Activated CD4-positive, alpha-beta T cell treated with anti-CD3 and anti-CD28 coated beads, Interleukin-2, amount 50 U/mL, for 16 hours (primary cell): ENCODE measurements around the gene TULP4.
"Not testable (repeated sequence)": the region's sequence is repeated elsewhere in the genome, so short reads cannot be mapped to it uniquely, and the experiment has no call there.

Experiments used
- DNase-seq: peaks from one replicate; pipeline ENCODE4 v3.0.0-alpha.2; 2020

The TULP4 gene

DNA sequence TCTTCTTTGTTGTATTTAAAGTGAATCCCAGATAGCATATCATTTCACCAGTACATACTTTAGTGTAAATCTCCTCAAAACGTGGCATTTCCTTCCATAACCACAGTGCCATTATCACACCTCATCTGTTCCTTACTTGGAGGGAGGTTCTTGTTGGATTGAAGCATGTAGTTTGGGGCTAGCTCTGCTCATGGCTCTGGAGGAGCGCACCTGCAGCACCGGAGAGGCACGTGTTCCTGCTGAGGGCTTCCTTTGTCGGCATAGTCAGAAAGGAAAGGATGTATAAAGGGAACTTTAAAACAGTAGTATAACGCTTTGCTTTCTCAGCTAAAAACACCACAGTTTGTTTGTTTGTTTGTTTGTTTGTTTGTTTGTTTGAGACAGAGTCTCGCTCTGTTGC lies 126.0 kb downstream of the TULP4 start:
- DNase-seq = no peak

DNA sequence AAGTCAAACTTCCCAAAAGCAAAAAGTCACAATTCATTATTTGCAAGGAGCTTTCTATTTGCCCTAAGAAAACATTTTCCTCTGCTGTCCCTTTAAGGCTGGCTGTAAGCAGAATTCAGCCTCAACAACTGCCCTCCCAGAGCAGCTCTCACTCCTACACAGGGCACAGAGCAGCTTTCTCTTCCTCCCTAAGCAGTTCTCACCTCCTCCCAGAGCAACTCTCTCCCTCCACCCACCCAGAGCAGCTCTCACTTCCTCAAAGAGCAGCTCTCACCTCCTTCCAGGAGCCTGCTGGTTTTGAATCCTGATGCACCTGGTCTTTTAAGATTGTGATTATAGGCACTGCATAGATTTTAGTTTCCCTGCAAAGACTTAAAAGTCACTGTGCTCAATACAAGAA lies 127.0 kb downstream of the TULP4 start:
- DNase-seq = no peak

DNA sequence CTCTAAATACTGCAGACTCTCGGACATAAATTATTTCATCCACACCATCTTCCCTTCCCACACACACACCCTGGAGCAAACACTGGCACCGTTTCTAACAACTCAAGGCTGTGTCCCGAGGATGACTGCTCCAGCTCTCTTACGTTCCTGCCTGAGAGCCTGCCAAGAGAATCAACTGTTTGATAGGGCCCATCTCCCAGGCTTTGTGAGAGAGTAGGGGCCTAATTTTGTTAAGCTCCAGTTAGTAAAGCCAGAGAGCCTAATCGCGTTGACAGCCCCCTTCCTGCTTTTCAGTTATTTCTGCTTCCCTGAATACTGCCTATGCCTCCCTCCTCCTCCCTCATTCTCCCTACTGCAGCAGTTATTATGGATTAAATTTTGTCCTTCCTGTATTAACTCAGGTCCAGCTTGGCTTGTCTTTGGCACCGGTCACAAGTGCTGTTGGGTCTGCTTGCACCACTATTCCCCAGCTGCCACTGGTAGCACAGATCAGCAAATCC lies 129.5 kb downstream of the TULP4 start:
- DNase-seq = no peak

DNA sequence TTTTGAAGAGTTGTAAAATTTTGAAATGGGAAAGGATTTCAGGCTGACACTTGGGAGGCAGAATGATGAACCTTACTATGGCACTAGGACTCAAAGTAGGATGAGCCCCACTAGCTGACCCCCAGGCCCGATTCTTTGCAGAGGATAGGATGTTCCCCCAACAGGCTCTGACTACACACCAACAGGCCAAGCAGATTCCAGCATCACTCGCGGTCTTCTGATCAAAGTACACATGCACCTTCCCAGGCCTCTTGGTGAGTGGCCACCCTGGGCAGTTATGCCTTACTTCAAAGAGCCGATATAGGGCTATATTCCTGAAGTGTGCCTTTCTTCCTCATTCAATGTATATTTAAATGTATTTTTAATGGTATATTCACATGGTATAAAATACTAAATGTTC lies 130.0 kb downstream of the TULP4 start:
- no peak for DNase-seq

DNA sequence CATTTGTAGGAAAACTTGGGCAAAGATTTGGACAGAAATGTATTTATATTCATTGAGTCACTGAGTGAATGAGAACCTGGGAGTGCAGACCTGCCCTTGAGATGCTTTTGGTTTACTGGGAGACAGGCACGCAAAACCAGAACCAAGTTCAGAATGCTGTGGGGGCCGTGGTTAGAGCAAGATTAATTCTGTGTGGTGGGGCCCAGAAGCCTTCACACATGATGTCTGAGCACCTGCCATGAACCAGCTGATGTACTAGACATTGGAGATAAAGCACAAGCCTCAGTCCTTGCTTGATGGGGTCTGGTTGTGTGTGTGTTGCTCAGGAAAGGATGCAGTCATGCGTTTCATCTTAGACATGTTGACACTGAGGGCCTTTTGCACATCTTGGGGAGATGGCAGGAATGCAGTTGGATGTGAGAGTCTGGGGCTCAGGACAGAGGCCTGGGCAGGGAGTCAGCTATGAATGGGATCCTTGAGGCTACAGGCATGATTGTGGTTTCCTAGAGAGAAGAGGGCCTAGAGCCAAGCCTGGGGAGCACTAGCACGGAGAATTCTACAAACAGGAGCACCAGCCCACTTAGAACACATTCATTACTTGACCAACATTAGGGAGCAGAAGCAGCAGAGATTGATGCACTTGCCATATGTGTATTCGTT lies 133.3 kb downstream of the TULP4 start:
- no peak for DNase-seq

DNA sequence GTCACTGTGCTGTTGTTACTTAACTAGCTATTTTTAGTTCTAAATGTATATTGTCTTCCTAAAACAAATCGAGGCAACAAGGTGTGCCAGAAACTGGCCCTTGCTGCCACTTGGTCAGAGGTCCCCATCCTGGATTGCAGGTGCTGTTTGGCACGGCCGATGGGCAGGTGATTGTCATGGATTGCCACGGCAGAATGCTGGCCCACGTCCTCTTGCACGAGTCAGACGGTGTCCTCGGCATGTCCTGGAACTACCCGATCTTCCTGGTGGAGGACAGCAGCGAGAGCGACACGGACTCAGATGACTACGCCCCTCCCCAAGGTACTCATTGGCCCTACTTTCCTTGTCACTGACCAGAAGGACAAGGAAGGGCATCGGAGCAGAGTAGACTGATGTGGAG lies 136.6 kb downstream of the TULP4 start:
- DNase-seq = no peak

DNA sequence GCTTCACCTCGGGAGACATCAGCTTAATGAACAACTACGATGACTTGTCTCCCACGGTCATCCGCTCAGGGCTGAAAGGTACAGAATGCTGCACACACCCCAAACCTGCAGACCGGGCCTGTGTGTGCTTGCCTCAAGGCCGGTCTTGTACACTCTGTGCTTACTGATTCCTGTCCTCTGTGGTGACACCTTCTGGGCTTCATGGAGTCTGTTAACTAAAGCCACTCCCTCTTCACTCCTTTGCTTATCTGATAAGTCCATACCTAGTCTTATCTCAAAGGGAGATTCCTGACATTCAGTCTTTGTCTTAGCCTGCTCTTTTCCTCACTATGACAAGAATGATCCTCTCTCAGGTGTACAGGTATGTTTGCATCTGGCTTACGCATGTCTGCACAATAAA lies 139.9 kb downstream of the TULP4 start:
- no peak for DNase-seq

DNA sequence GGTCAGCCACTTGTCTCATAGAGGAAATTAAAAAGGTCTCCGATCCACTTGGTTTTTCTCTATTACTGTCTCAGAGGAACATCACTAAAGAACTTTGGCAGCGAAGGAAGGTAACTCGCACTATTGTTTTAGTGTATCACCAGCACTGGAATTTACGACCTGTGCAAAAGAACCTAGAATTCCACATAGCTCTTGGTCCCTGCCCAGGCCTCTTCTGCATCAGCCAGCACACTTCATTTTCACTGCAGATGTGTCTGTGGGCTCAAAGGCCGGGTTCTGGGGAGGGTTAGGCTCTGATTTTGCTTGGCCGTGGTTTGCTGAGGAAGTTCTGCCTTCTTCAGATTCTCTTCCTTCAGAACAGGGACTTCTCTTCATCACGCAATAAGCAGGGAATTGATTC lies 144.9 kb downstream of the TULP4 start:
- DNase-seq = no peak

DNA sequence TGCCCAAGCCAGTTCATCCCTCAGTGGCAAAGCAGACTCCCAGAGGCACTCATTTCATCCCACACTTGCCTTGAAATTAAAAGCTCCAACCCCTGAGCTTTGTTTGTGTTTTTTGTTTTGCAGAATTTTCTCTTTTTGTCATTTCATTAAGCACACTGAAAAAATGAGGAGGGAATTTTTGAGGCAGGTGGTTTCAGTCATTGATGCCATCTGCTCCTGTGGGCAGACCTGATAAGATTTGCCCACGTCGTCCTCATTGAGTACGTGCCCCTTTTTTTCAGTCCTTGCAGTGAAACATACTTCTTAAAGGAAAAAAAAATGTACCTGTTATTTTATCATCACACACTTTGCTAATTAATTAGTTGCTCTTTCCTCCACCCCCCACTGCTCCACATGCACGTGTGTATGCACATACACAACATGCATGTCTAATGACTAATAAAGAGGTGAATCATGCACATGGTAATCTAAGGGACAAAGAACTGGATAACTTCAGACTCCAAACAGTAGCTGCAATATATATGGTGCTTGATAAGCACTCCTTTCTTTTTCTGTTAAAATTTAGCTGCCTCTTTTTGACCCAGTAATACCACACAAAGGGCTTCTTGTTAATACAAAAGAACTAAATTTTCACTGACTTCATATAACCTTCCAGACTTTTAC lies 145.5 kb downstream of the TULP4 start:
- no peak for DNase-seq

DNA sequence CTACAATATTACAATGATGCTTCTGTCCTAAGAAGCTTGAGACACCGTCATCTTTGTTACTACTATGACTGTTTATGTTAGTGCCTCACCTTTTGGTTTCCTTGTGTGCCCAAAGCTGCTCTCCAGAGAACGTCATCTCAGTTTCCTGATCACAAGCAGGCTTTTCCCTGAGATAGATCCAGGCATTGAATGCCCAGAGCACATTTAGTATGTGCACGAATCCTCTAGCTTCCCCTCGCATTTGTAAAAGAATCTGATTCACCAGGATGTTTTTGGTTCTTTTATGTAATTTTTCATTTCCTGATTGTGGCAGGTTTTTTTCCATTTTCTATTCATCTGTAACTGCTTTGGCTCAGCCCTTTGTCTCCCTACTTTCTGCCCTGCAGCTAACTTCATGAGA lies 147.5 kb downstream of the TULP4 start:
- no peak for DNase-seq

DNA sequence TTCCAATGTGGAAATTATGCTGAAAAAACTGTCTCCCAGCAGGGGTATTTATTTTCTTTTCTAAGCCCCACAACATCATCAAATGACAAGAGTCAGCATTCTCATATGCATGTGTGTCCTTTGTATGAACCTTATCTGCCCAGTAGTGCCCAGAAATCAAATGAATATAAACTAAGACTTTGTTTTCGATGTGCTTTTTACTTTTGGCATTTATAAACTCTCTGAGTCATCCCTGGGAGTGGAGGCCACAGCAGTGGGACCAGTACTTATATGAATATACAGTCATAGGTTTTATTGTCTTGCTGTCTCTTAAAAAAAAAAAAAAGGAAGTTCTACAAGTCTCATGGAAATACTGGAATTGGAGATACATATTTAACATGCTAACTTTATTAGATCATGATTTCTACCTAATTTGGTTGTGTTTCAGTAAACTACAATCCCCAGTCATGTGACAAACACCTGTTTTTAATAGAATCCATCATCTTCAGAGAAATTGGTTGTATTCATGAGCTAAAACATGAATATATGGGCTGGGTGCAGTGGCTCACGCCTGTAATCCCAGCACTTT lies 148.4 kb downstream of the TULP4 start:
- DNase-seq = no peak

DNA sequence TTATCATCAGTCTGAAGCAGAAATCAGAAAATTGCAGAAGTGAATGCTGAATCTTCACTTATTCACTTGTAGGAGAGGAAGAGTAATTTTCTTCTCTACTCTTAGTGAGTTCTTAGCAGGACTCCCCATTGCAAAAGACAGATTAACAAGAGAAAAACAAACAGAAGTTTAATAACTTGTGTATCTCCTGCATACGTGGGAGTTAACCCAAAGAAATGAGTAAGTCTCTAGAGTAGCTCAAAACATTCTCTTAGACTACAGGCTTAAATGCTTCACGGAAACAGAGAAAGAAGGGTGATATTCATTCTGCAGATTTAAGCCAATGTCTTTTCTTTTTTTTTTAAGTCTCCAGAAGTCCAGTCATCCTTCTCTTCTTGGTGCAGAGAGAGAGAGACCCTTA lies 149.7 kb downstream of the TULP4 start:
- DNase-seq = no peak

DNA sequence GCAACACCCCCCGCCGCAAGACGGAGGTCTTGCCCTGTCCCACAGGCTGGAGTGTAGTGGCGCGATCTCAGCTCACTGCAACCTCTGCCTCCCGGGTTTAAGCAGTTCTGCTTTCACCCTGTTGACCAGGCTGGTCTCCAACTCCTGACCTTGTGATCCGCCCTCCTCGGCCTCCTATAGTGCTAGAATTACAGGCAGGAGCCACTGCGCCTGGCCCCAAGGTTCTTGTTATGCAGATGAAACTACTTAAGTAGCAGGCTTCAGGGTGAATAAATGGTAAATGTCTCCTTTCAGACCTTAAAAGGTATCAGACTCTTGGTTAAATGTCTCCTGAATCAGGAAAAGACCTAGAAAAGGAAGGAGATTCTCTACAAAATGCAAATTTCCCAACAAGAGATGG lies 152.2 kb downstream of the TULP4 start:
- no peak for DNase-seq

DNA sequence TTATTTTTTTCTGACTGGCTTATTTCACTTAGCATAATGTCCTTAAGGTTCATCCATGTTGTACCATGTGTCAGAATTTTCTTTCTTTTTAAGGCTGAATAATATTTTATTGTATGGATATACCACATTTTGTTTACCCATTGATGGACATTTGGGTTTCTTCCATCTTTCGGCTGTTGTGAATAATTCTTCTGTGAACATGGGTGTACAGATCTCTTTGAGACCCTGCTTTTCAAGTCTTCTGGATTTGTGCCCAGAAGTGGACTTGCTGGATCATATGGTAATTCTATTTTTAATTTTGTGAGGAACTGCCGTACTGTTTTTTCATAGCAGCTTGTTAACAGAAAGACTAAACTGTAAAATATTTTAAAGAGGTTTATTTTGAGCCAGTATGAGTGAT lies 153.0 kb downstream of the TULP4 start:
- no peak for DNase-seq

DNA sequence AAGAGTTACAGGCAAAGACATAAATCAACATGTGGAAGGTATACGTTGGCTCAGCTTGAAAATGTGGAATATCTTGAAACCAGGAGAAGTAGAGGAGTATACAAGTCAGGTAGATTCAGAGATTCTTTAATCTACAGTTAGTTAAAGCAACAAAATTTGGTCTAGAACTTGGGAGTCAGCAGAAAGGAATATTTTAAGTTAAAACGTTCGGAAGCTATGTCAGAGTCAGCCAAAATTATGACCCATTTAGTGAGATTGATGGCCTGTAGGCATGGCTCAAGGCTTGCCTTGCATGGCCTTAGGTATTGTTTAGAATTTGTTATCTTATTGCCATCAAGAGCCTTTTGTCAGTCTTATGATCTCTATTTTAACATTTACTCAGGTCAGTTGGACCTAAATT lies 153.5 kb downstream of the TULP4 start:
- no peak for DNase-seq

DNA sequence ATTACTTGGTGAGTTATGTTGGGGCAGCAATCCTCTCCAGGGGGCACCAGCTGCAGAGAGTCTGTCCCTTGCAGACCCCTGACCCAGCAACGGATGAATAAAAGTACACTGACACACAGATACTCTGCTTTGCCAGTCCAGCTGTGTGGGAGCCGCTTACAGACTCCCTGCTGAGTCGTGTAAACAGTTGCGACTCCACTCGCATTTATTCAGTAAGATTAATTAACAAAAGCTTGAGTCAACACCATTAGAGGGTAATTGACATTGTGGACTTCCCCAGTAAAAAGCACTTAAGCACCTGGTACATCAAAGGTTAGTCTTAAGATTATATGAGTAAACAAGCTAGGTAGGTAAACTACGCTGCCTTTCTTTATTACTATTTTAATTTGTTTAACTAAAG lies 155.7 kb downstream of the TULP4 start:
- DNase-seq = no peak

DNA sequence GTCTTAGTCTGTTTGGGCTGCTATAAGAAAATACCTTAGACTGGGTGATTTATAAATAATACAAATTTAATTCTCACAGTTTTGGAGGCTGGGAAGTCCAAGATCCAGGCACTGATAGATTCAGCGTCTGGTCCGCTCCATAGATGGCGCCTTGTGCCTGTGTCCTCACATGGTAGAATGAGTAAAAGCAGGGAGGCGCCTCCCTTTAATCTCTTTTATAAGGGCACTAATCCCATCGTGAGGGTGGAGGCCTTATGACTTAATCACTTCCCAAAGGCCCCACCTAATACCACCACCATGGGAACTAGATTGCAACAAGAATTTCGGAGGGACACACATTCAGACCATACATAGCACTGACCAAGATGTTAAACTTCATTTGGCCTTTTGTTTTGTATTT lies 156.4 kb downstream of the TULP4 start:
- DNase-seq = no peak

DNA sequence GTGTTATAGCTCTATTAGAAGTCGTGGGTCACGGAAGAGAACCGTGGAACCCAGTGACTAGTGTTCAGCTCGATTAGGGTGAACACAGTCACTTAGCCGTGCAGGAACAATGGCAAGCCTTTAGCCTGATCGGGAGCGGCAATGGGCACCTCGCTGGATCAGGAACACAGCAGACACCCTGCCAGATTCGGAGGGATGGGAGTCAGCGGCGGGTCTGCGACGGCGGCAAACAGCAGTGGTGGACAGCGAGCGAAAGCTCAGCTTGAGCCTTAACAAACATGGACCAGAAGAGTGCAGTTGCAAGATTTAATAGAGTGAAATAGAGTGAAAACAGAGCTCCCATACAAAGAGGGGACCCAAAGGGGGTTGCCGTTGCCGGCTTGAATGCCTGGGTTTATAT lies 157.8 kb downstream of the TULP4 start:
- DNase-seq = not testable (repeated sequence)

DNA sequence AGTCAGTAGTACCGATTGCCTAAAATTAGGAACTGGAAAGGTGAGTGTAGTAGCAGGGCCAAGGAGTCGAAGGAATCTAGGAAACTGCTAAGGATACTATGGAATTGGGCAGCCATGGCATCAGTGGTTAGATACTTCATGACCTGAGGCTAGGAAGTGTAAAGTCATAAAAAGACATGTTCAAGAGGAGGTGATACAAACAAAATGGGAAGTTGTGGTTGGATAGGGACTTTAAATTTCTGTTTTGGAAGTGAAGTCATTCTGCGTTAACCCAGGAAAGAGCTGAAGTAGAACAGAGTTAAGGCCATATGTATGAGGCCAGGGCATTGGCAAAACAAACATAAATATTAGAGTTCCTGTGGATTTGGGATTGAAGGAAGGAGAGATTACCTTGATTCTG lies 159.1 kb downstream of the TULP4 start:
- DNase-seq = no peak

DNA sequence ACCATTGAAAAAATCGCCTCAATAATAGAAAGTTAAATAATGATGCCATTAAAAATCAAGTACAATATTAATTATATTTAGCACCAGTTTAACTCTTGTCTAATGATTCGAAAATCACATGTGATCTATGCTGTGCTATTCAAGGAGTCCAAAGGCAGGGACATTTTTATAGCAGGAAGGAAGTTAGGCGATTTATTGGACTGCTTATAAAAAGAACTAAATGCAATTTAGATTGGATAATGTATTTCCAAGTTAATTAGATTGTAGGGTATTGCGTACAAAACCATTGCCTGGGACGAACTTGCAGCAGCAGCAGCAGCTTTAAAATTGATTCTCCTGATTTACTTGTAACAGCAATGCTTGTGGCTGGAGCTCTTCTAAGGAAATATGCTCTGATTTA lies 160.2 kb downstream of the TULP4 start:
- DNase-seq = no peak

DNA sequence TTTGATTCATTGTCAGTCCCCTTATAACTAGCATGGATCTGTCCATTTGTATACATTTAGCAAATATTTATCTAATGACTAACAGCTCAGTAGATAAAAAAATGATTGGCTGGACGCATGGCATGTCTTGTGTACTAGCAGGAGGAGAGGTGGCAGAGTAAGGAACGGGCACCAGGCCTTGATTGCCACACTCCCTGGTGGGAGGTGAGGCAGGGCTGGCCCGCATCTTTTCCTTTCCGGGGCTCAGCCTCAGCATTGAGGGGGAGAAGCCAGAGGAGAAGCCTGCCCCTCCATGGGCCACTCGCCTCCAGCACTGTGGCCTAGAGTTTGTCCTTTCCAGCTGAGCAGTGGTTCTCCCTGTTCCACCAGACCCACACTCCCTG lies 162.7 kb downstream of the TULP4 start:
- no peak for DNase-seq

DNA sequence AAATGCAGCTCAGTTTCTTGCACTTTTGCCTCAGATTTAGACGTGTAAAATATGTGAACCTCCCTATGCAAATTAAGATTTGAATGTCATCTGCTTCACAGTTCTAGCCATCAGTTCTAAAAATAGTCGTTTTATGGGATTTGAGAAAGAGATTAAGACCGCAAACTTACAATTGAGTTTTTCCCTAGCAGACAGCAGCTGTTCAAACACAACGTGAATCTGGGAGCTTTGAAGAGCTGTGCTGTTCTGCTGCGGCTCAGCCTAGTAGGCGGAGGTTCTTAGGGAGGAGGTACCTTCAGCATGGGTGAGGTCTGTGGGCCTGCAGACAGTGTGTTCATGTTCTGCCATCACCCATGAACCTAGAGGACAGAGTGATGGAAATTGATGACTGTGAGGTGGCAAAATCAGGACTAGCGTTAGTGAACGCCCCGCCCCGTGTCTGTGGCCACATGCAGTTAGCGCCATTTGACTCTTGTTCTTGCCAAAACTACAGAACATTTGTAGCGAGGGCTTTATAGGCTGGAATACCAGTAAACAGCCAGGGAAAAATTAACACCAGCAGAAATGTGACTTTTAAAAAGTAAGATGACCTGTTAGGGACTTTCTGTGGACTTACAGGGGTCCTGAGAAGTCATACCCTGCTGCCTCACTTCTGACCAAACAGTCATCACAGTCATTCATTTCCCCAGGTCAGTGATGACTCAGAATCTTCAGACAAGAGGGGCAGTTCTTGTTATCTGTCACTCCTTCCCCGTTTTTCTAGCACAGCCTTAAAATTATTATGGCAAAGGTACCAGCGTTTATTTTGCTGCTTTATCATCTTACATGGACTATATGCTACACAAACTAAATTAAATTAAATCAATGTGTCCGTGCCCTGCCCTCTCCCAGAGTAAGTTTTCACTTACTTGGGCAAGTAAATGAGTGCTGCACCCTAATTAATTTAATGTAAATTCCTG lies 163.4 kb downstream of the TULP4 start:
- peak; percentile 24 for DNase-seq

DNA sequence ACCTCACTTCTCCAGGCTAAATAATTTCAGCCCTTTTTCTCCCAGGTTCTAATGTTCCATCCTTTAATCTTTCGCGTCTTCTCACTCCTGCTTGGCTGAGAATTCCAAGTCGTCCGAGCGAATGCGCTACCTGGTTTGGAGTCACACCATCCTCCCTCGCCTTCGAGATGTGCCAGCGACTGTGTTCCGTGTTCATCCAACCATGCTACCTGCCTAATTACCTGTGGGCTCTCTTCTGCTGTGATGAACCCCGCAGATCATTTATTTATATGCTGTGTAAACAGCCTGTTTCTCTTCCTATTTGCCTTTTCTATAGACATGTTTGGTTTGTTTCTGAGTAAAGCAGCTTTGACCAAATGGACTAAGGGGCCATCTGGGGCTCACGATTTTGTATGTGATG lies 164.1 kb downstream of the TULP4 start:
- no peak for DNase-seq
